Stimulated activated naive B cell treated with anti-CD40 and anti-IgM and Interleukin-4, amounts not matched to agents 10 μg/mL and 1 μg/mL and 100 μg/mL, for 72 hours (primary cell): ENCODE data around the gene SMTN.
"Not testable (repeated sequence)": the region's sequence is repeated elsewhere in the genome, so short reads cannot be mapped to it uniquely, and the experiment has no call there.

Experiments used
- ATAC-seq, 2 donors: fragments of 150-1000 bp; cut with Tn5 transposase; replicated peaks; 2 replicates each; pipeline ENCODE4 v1.10.0; 2021; ENCODE audit warnings: moderate library complexity in 1 of 2
- DNase-seq: peaks from one replicate; pipeline ENCODE4 v3.0.0; 2021
- H3K27ac Mint-ChIP-seq: one replicate; pipeline ENCODE4 v1.8.0; 2022; ENCODE audit warnings: mild to moderate bottlenecking, mixed read lengths
- H3K27me3 Mint-ChIP-seq, 2 donors: one replicate each; pipeline ENCODE4 v1.8.0; 2022; ENCODE audit warnings: mixed read lengths in 2 of 2
- H3K36me3 Mint-ChIP-seq, 2 donors: one replicate each; pipeline ENCODE4 v1.8.0; 2022; ENCODE audit warnings: mixed read lengths in 2 of 2, mild to moderate bottlenecking in 1 of 2
- H3K4me1 Mint-ChIP-seq, 2 donors: one replicate each; pipeline ENCODE4 v1.8.0; 2022; ENCODE audit warnings: mixed read lengths in 2 of 2, mild to moderate bottlenecking in 1 of 2
- H3K4me3 Mint-ChIP-seq, 2 donors: one replicate each; pipeline ENCODE4 v1.8.0; 2022; ENCODE audit warnings: mild to moderate bottlenecking in 2 of 2, mixed read lengths in 2 of 2, moderate library complexity in 1 of 2
- H3K9me3 Mint-ChIP-seq, 2 donors: one replicate each; pipeline ENCODE4 v1.8.0; 2022; ENCODE audit warnings: mixed read lengths in 2 of 2, mild to moderate bottlenecking in 1 of 2

Gene SMTN

GRCh38 chr22:31099841-31100761 lies 19.0 kb downstream of the SMTN start:
- Mint-ChIP-seq H3K36me3 (peaks cover 2 to 4% of the 10 kb centered on the region in 2 donors), H3K27me3 (no peaks in the 10 kb centered on the region), H3K4me1 (peaks cover 0 to 3% of the 10 kb centered on the region in 2 donors), H3K27ac (peak overlapping the region; percentile 6), H3K4me3 (no peak overlapping the region), H3K9me3 (no peaks in the 10 kb centered on the region)
- DNase-seq (no peak), ATAC-seq (no peak)

- no peaks in the 10 kb centered on the region for H3K27me3 Mint-ChIP-seq
- H3K27ac Mint-ChIP-seq = peak overlapping the region; percentile 6
These were observed 19.8 kb downstream of the SMTN start for GRCh38 chr22:31100762-31101525.

GRCh38 chr22:31102441-31103081 lies 21.4 kb downstream of the SMTN start:
- Mint-ChIP-seq H3K4me1 (peaks cover 7 to 9% of the 10 kb centered on the region in 2 donors), H3K9me3 (no peaks in the 10 kb centered on the region), H3K27me3 (no peaks in the 10 kb centered on the region), H3K27ac (peak overlapping the region; percentile 66), H3K36me3 (peaks cover 0 to 2% of the 10 kb centered on the region in 2 donors), H3K4me3 (no peak overlapping the region)
- DNase-seq (no peak), ATAC-seq (no peak)

More at GRCh38 chr22:31100762-31101525, 19.8 kb downstream of the SMTN start:
- Mint-ChIP-seq H3K9me3 (no peaks in the 10 kb centered on the region), H3K36me3 (peaks cover 2 to 4% of the 10 kb centered on the region in 2 donors), H3K4me3 (no peak overlapping the region), H3K4me1 (peaks cover 0 to 3% of the 10 kb centered on the region in 2 donors)
- DNase-seq (no peak), ATAC-seq (no peak)

- no peak for DNase-seq
- Mint-ChIP-seq H3K4me3 (no peak overlapping the region), H3K4me1 (peaks cover 9 to 14% of the 10 kb centered on the region in 2 donors), H3K27me3 (no peaks in the 10 kb centered on the region), H3K27ac (no peak overlapping the region), H3K9me3 (no peaks in the 10 kb centered on the region), H3K36me3 (peaks cover 0 to 2% of the 10 kb centered on the region in 2 donors)
- no peak for ATAC-seq
These were observed 22.0 kb downstream of the SMTN start for GRCh38 chr22:31103111-31103510.

GRCh38 chr22:31103899-31104694 lies 23.0 kb downstream of the SMTN start:
- Mint-ChIP-seq H3K36me3 (peaks cover 0 to 2% of the 10 kb centered on the region in 2 donors), H3K4me3 (no peak overlapping the region), H3K27ac (no peak overlapping the region), H3K9me3 (no peaks in the 10 kb centered on the region), H3K4me1 (peaks cover 9 to 16% of the 10 kb centered on the region in 2 donors), H3K27me3 (no peaks in the 10 kb centered on the region)
- ATAC-seq (no peak), DNase-seq (no peak)

- Mint-ChIP-seq H3K27me3 (no peaks in the 10 kb centered on the region), H3K4me3 (no peak overlapping the region), H3K4me1 (peaks cover 9 to 16% of the 10 kb centered on the region in 2 donors), H3K36me3 (peaks cover 0 to 2% of the 10 kb centered on the region in 2 donors), H3K9me3 (no peaks in the 10 kb centered on the region), H3K27ac (no peak overlapping the region)
- ATAC-seq (no peak), DNase-seq (no peak)
These were observed 23.8 kb downstream of the SMTN start for GRCh38 chr22:31104869-31105268.

GRCh38 chr22:31105282-31105929 lies 24.3 kb downstream of the SMTN start:
- Mint-ChIP-seq H3K27ac (no peak overlapping the region), H3K9me3 (no peaks in the 10 kb centered on the region), H3K4me3 (no peak overlapping the region), H3K4me1 (peaks cover 9 to 16% of the 10 kb centered on the region in 2 donors), H3K27me3 (no peaks in the 10 kb centered on the region), H3K36me3 (no peaks in the 10 kb centered on the region)
- ATAC-seq (no peak), DNase-seq (no peak)

- no peak for DNase-seq
- Mint-ChIP-seq H3K4me1 (peaks cover 9 to 16% of the 10 kb centered on the region in 2 donors), H3K9me3 (no peaks in the 10 kb centered on the region), H3K36me3 (no peaks in the 10 kb centered on the region), H3K27ac (no peak overlapping the region), H3K27me3 (no peaks in the 10 kb centered on the region), H3K4me3 (peak overlapping the region in 1 of 2 donors; percentile 30)
- ATAC-seq = no peak
These were observed 25.0 kb downstream of the SMTN start for GRCh38 chr22:31106001-31106571.

GRCh38 chr22:31106731-31107177 lies 25.6 kb downstream of the SMTN start:
- H3K27me3 Mint-ChIP-seq = no peaks in the 10 kb centered on the region
- no peak for DNase-seq
- no peaks in the 10 kb centered on the region for H3K36me3 Mint-ChIP-seq
- H3K4me3 Mint-ChIP-seq = peak overlapping the region; percentile 84 to 91
- ATAC-seq = no peak
- peaks cover 8 to 16% of the 10 kb centered on the region in 2 donors for H3K4me1 Mint-ChIP-seq
- no peaks in the 10 kb centered on the region for H3K9me3 Mint-ChIP-seq
- peak overlapping the region; percentile 84 for H3K27ac Mint-ChIP-seq

GRCh38 chr22:31107178-31107893 lies 26.2 kb downstream of the SMTN start, which contains the start of gene SELENOM:
TSS of gene SELENOM (minus strand) at chr22:31107568. CDS start at chr22:31107505, 63 bp downstream.
- H3K4me1 Mint-ChIP-seq = peaks cover 7 to 16% of the 10 kb centered on the region in 2 donors

GRCh38 chr22:31107894-31108218 lies 26.7 kb downstream of the SMTN start:
- Mint-ChIP-seq H3K27me3 (no peaks in the 10 kb centered on the region), H3K4me3 (peak overlapping the region; percentile 84 to 91), H3K27ac (peak overlapping the region; percentile 56), H3K4me1 (peaks cover 7 to 16% of the 10 kb centered on the region in 2 donors), H3K9me3 (no peaks in the 10 kb centered on the region), H3K36me3 (peaks cover 0 to 2% of the 10 kb centered on the region in 2 donors)
- ATAC-seq = peak; percentile 35 to 45
- no peak for DNase-seq

More at GRCh38 chr22:31107178-31107893, 26.2 kb downstream of the SMTN start, which contains the start of gene SELENOM:
- Mint-ChIP-seq H3K27ac (peak within 1 kb of the TSS; percentile 84), H3K36me3 (peaks cover 0 to under 1% of the 10 kb centered on the region in 2 donors), H3K9me3 (no peaks in the 10 kb centered on the region), H3K27me3 (no peaks in the 10 kb centered on the region), H3K4me3 (peak within 1 kb of the TSS; percentile 84 to 91)
- ATAC-seq (peak; percentile 94 to 96), DNase-seq (peak; percentile 81)

- H3K27me3 Mint-ChIP-seq, ATAC-seq, H3K27ac Mint-ChIP-seq, H3K36me3 Mint-ChIP-seq, H3K9me3 Mint-ChIP-seq, H3K4me3 Mint-ChIP-seq, H3K4me1 Mint-ChIP-seq, DNase-seq: not testable (repeated sequence)
These were observed 31.5 kb downstream of the SMTN start for GRCh38 chr22:31112547-31113091.
